ENCODE data around the gene NBAS. TPM values are rescaled to one million over a fixed set of nuclear protein-coding genes. Genes with fewer than 3 reads are reported as not detected.
"Not testable (repeated sequence)": the region's sequence is repeated elsewhere in the genome, so short reads cannot be mapped to it uniquely, and the experiment has no call there.

NBAS gene
- total RNA-seq, 1 experiment from 2014 or later, result 46.7 TPM

- no peak for DNase-seq (ENCODE audit: low read depth)
Measured at GRCh38 chr2:15559379-15560139, 1.6 kb downstream of the NBAS start.

GRCh38 chr2:15557887-15558311 lies 3.2 kb downstream of the NBAS start:
- no peak for DNase-seq (ENCODE audit: low read depth)

GRCh38 chr2:15556311-15556930 lies 4.7 kb downstream of the NBAS start:
- DNase-seq (ENCODE audit: low read depth), result no peak

GRCh38 chr2:15555760-15556193 lies 5.4 kb downstream of the NBAS start:
- no peak for DNase-seq (ENCODE audit: low read depth)

- DNase-seq (ENCODE audit: low read depth), result no peak
Measured at GRCh38 chr2:15554525-15555218, 6.5 kb downstream of the NBAS start.

GRCh38 chr2:15553951-15554350 lies 7.2 kb downstream of the NBAS start:
- DNase-seq (ENCODE audit: low read depth), result no peak

- DNase-seq (ENCODE audit: low read depth), result no peak
Measured at GRCh38 chr2:15553519-15553918, 7.6 kb downstream of the NBAS start.

- no peak for DNase-seq (ENCODE audit: low read depth)
Measured at GRCh38 chr2:15548974-15549373, 12.2 kb downstream of the NBAS start.

- no peak for DNase-seq (ENCODE audit: low read depth)
Measured at GRCh38 chr2:15547115-15547876, 13.8 kb downstream of the NBAS start.

- DNase-seq (ENCODE audit: low read depth), result no peak
Measured at GRCh38 chr2:15546297-15547098, 14.6 kb downstream of the NBAS start.

GRCh38 chr2:15544227-15544626 lies 16.9 kb downstream of the NBAS start:
- no peak for DNase-seq (ENCODE audit: low read depth)

GRCh38 chr2:15543541-15543940 lies 17.6 kb downstream of the NBAS start:
- no peak for DNase-seq (ENCODE audit: low read depth)

- DNase-seq (ENCODE audit: low read depth), result no peak
Measured at GRCh38 chr2:15543053-15543452, 18.1 kb downstream of the NBAS start.

- not testable (repeated sequence) for DNase-seq (ENCODE audit: low read depth)
Measured at GRCh38 chr2:15542269-15542668, 18.9 kb downstream of the NBAS start.

- DNase-seq (ENCODE audit: low read depth), result not testable (repeated sequence)
Measured at GRCh38 chr2:15540523-15540922, 20.6 kb downstream of the NBAS start.

- DNase-seq (ENCODE audit: low read depth), result no peak
Measured at GRCh38 chr2:15539999-15540398, 21.1 kb downstream of the NBAS start.

- no peak for DNase-seq (ENCODE audit: low read depth)
Measured at GRCh38 chr2:15538792-15539191, 22.3 kb downstream of the NBAS start.

GRCh38 chr2:15533860-15534480 lies 27.2 kb downstream of the NBAS start:
- DNase-seq (ENCODE audit: low read depth), result no peak

- DNase-seq (ENCODE audit: low read depth), result no peak
Measured at GRCh38 chr2:15532996-15533395, 28.1 kb downstream of the NBAS start.

GRCh38 chr2:15531095-15531854 lies 29.9 kb downstream of the NBAS start:
- no peak for DNase-seq (ENCODE audit: low read depth)

Data from RPMI7951 (cell line).